Thoracic aorta (tissue), 2 donors: ENCODE measurements around the gene CHRM5. TPM values are rescaled to one million over a fixed set of nuclear protein-coding genes. Genes with fewer than 3 reads are reported as not detected.
A peak's percentile ranks its signal among the peaks of the same experiment; 100 is the strongest.

Source experiments
- ATAC-seq: fragments of 150-250 bp; one replicate; pipeline ENCODE4 v1.8.0; 2017; ENCODE audit warnings: low read depth; ENCODE audit not compliant: insufficient number of reproducible peaks, low FRiP score
- DNase-seq: peaks from one replicate; pipeline ENCODE4 v3.0.0-alpha.2; 2020; ENCODE audit warnings: low spot score
- H3K27ac ChIP-seq, 2 donors: fragments of 200-600 bp; sonication (generic); 1 replicate in 1 of 2; 2 replicates in 1 of 2; pipeline ENCODE4 v1.5.1; 2016; ENCODE audit warnings: mild to moderate bottlenecking in 2 of 2, moderate library complexity in 2 of 2
- H3K27me3 ChIP-seq: fragments of 200-600 bp; sonication (generic); replicated peaks from 2 replicates; pipeline ENCODE4 v1.6.0; 2016; ENCODE audit warnings: mild to moderate bottlenecking; ENCODE audit not compliant: insufficient read depth
- H3K36me3 ChIP-seq: fragments of 200-600 bp; sonication (generic); one replicate; pipeline ENCODE4 v1.5.1; 2016
- H3K4me1 ChIP-seq, 2 donors: fragments of 200-600 bp; sonication (generic); 1 replicate in 1 of 2; 2 replicates in 1 of 2; pipeline versions ENCODE4 v1.5.1 to v1.6.0; 2016; ENCODE audit warnings: low read depth in 2 of 2, mild to moderate bottlenecking in 1 of 2; ENCODE audit not compliant: control insufficient read depth in 1 of 2
- H3K4me3 ChIP-seq: fragments of 200-600 bp; sonication (generic); 2 replicates; pipeline ENCODE4 v1.5.1; 2016; ENCODE audit warnings: mild to moderate bottlenecking
- H3K9me3 ChIP-seq: fragments of 200-600 bp; sonication (generic); 2 replicates; pipeline ENCODE4 v1.5.1; 2016
- CTCF ChIP-seq: fragments of 200-600 bp; sonication (generic); IDR thresholded peaks from one replicate; pipeline ENCODE4 v1.5.1; 2019; ENCODE audit warnings: antibody characterized with exemption
- total RNA-seq, 2 donors: library from RNA; depleted of rRNA; stranded (reverse); fragments of >200 nt; gene quantifications; one replicate each; pipeline versions ENCODE4 v1.1.0 to v1.2.3, GENCODE V29; 2016

CHRM5 gene
- total RNA-seq, 2 donors from 2014 or later = not detected

GRCh38 chr15:34038871-34039789 is 70.8 kb downstream of the CHRM5 start, which contains the start of gene AVEN:
Gene AVEN, minus strand, starts transcription at chr15:34039204. Its CDS starts 158 bp downstream, at chr15:34039046.
- no peaks in the 10 kb centered on the region for H3K36me3 ChIP-seq
- peak; percentile 49 for ATAC-seq
- TF ChIP-seq CTCF = no peak
- peaks cover 14 to 17% of the 10 kb centered on the region in 2 donors for H3K4me1 ChIP-seq
- H3K27ac ChIP-seq = peak within 1 kb of the TSS; percentile 93 to 94
- no peaks in the 10 kb centered on the region for H3K9me3 ChIP-seq
- no peak for DNase-seq
- no peaks in the 10 kb centered on the region for H3K27me3 ChIP-seq
- H3K4me3 ChIP-seq = peak within 1 kb of the TSS; percentile 88

GRCh38 chr15:34039790-34040113 is 71.5 kb downstream of the CHRM5 start:
- DNase-seq (no peak), ATAC-seq (no peak)
- Histone ChIP-seq H3K9me3 (no peaks in the 10 kb centered on the region), H3K36me3 (no peaks in the 10 kb centered on the region), H3K27ac (peak overlapping the region; percentile 93 to 94), H3K27me3 (no peaks in the 10 kb centered on the region), H3K4me1 (peaks cover 14 to 17% of the 10 kb centered on the region in 2 donors), H3K4me3 (peak overlapping the region; percentile 88)
- TF ChIP-seq CTCF = no peak

GRCh38 chr15:34043391-34043790 is 75.1 kb downstream of the CHRM5 start:
- no peak overlapping the region for H3K4me3 ChIP-seq
- H3K9me3 ChIP-seq = no peaks in the 10 kb centered on the region
- peaks cover 7 to 13% of the 10 kb centered on the region in 2 donors for H3K4me1 ChIP-seq
- no peak overlapping the region for H3K27ac ChIP-seq
- no peaks in the 10 kb centered on the region for H3K27me3 ChIP-seq
- DNase-seq = no peak
- no peak for TF ChIP-seq CTCF
- H3K36me3 ChIP-seq = no peaks in the 10 kb centered on the region
- ATAC-seq = no peak

GRCh38 chr15:34043813-34044212 is 75.5 kb downstream of the CHRM5 start:
- H3K4me1 ChIP-seq = peaks cover 7 to 15% of the 10 kb centered on the region in 2 donors
- TF ChIP-seq CTCF = no peak
- H3K36me3 ChIP-seq = no peaks in the 10 kb centered on the region
- H3K27ac ChIP-seq = no peak overlapping the region
- no peaks in the 10 kb centered on the region for H3K9me3 ChIP-seq
- ATAC-seq = no peak
- no peak overlapping the region for H3K4me3 ChIP-seq
- no peaks in the 10 kb centered on the region for H3K27me3 ChIP-seq
- no peak for DNase-seq

GRCh38 chr15:34046471-34047145 is 78.3 kb downstream of the CHRM5 start:
- H3K4me3 ChIP-seq = no peak overlapping the region
- peaks cover 0 to 6% of the 10 kb centered on the region in 2 donors for H3K4me1 ChIP-seq
- H3K27ac ChIP-seq = no peak overlapping the region
- peaks cover 9% of the 10 kb centered on the region for H3K9me3 ChIP-seq
- TF ChIP-seq CTCF = no peak
- H3K27me3 ChIP-seq = no peaks in the 10 kb centered on the region
- ATAC-seq = no peak
- no peak for DNase-seq
- H3K36me3 ChIP-seq = no peaks in the 10 kb centered on the region
